H7 (cell line): ENCODE results near the gene GALNT8. TPM values are rescaled to one million over a fixed set of nuclear protein-coding genes. Genes with fewer than 3 reads are reported as not detected.
A peak's percentile ranks its signal among the peaks of the same experiment; 100 is the strongest.

Experiments used
- DNase-seq: peaks from one replicate; pipeline ENCODE4 v3.0.0; 2012
- H3K27me3 ChIP-seq: 2 replicates; pipeline ENCODE4 v1.6.0; 2011; ENCODE audit warnings: mild to moderate bottlenecking, low read length; ENCODE audit not compliant: control insufficient read depth, insufficient read depth
- H3K36me3 ChIP-seq: replicated peaks from 2 replicates; pipeline ENCODE4 v1.5.1; 2011; ENCODE audit warnings: low read length; ENCODE audit not compliant: control insufficient read depth, insufficient read depth
- H3K4me3 ChIP-seq: 2 replicates; pipeline ENCODE4 v1.5.1; 2011; ENCODE audit warnings: low read depth, mild to moderate bottlenecking, control low read depth, low read length, moderate library complexity; ENCODE audit not compliant: insufficient read depth
- total RNA-seq: library from RNA; depleted of rRNA; stranded (reverse); fragments of >200 nt; shearing (Covaris generic); gene quantifications from 2 replicates; pipeline ENCODE4 v1.2.3, GENCODE V29; 2014

GALNT8 gene
- total RNA-seq, 1 experiment from 2014 or later = 2.3 TPM

DNA sequence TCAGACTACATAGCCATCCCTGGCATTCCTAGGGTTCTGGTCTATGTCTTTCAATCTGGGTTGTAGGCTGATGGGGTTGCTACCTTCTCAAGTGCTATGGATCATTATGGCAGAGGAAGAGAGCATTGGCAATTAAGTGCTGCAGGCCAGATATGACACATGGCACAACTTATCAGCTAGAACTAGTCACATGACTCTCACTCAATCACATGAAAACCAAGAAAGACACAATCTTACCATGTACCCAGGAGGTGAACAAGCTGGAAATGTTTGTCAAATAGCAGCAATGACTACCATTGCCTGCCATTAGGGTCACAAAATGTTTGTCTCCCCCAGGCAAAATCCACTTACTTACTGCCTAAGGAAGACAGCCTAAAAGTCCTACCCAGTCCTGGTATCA lies 80.4 kb downstream of the GALNT8 start:
- Histone ChIP-seq H3K4me3 (no peak overlapping the region), H3K27me3 (no peaks in the 10 kb centered on the region), H3K36me3 (no peaks in the 10 kb centered on the region)
- DNase-seq = no peak

DNA sequence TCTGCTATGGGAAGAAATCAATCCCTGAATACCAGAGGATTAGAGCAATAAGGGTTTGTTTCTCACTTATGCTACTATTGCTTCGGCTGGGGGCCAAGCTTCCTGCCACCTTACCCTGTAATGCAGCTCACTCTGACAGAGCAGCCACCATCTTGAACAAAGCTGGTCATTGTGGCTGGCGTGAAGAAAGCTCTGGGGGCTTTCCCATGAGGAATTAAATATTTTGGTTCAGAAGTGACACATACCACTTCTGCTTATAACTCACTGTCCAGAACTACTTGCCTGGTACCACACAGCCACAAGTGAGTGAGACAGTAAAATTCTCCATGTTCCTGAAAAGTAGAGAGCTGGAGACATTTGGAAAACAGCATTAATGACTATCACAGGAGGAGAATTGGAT lies 82.6 kb downstream of the GALNT8 start:
- no peak for DNase-seq
- Histone ChIP-seq H3K27me3 (peaks cover 7% of the 10 kb centered on the region), H3K4me3 (no peak overlapping the region), H3K36me3 (no peaks in the 10 kb centered on the region)

DNA sequence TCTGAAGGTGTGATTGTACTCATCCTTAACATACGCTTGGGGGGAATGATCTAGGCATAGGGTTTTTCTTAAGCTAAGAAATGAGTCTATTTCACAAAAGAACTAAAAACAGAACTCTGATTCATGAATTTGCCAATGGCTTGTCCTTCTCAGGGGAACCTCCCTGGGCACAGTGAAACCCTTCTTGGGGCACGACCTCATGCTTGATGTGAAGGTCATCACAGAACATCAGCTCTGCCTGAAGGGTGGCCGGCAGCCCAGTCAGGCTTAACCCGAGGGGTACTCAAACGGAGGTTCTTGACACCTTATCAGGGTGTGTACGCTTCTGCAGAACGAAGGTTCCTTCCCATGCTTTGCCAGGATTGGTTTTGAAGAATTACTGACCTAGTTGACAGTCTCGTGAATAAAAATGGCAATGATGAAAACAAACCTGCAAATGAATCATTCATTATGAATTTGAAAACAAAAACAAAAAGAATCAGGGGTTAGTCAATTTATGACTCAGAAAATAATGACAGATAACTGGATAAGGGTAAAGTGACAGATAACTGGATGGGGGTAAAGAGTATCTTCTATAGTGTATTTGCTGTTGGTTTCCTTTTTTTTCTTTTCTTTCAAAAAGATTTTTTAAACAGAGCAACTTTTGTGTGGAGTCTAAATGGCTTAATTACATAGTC lies 86.4 kb downstream of the GALNT8 start:
- Histone ChIP-seq H3K36me3 (no peaks in the 10 kb centered on the region; the same call in 1 of the 2 replicates), H3K4me3 (no peak overlapping the region), H3K27me3 (peaks cover 33% of the 10 kb centered on the region)
- DNase-seq = no peak

DNA sequence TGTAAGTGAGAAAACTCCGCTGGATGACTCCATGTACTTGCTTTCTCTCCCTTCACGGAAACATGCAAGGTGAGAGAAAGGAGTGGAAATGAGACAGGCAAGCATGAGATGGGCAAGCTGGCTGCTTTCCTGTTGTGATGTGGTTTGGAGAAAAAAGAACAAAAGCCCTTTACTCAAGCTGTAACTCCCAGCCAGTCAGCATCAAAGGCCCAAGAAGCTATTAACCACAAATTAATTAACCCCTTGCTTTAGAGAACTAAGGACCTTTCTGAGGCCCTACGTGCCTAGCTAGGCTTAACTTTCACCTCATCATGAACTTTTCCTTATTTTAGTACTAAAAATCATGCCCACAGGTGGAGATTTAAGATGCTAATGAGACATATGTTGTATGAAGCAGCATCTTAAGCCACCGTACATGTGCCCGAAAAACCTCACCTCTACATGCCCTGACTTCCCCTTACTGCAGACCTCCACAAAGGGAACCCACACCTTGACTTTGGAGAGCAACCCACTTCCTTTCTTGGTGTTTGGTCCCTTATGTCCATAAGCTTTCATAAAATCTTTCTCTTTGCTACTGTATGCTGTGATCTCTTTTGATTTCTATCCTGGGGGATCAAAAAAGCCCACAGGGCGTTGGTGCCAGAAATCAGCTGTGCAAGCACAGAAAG lies 87.0 kb downstream of the GALNT8 start:
- DNase-seq = no peak
- peaks cover 33% of the 10 kb centered on the region for H3K27me3 ChIP-seq
- no peak overlapping the region for H3K4me3 ChIP-seq
- H3K36me3 ChIP-seq = no peaks in the 10 kb centered on the region; the same call in 1 of the 2 replicates

DNA sequence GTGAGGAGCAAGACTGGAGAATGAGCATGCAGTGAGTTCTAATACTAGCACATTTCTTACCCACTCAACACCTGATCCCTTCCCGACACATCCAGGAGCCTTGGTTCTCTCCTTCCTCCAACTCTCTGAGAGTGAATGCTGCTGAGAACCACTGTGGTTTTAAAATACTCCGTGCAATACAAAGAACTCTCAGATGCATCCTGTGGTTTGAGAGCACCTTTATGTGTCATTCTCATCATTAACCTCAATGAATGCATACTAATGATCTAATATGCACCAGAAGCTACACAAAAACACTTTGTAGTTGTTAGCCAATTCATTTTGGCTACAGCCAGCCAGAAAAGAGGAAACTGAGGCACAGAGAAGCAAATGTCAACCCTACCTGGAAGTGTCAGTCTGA lies 87.6 kb downstream of the GALNT8 start:
- H3K27me3 ChIP-seq = peaks cover 33% of the 10 kb centered on the region
- no peak for DNase-seq

DNA sequence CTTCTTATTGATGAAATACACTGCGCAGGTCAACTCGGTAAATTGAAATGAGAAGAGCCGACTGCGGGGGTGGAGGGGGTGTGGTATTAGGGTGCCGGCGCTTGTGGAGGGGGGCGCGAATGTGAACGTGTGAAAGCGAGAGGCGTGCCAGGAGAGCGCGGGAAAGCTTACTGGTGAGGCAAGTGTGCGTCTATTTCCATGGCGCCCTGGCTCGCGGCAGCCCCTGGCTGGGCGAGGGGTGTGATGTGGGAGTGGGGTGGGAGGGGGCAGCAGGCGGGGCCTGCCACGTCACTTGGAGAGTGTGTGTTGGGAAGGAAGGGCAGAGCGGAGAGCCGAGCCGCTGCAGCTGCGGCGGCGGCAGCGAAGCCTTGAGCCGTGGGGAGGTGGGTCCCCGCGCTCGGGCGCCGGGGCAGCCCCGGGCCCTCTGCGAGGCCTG lies 88.8 kb downstream of the GALNT8 start:
- Histone ChIP-seq H3K36me3 (no peaks in the 10 kb centered on the region; the same call in 1 of the 2 replicates), H3K4me3 (peak overlapping the region; percentile 70), H3K27me3 (peaks cover 33% of the 10 kb centered on the region)
- peak; percentile 90 for DNase-seq

More for the DNA sequence above, 87.6 kb downstream of the GALNT8 start:
- no peak overlapping the region for H3K4me3 ChIP-seq
- no peaks in the 10 kb centered on the region; the same call in 1 of the 2 replicates for H3K36me3 ChIP-seq

DNA sequence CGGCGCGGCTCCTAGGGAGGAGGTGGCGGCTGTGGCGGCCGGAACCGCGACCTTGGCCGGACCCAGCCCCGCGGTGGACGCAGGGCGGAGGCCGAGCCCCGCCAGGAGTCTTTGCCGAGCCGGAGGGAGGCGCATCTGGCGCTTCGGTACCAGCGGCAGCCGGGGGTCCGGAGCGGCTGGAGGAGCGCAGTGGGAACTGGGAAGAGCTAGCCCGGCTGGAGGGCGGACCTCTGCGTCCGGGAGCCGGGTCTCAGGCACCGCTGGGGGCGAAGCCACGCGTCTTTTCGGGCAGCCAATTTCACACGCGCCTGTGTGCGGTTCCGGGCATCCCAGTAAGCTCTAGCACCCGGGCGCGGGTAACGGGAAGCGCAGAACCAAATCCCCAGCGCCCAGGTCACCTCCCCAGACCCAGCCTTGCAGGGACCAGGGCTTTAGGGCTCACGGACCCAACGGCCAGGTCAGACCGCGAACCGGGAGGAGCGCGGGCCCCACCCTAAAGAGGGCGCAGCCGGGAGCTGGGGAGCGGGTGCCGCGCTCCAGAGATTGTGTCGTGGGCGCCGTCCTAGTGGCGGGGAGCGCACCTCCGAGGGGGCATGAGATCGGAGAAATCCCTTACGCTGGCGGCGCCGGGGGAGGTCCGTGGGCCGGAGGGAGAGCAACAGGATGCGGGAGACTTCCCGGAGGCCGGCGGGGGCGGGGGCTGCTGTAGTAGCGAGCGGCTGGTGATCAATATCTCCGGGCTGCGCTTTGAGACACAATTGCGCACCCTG lies 89.4 kb downstream of the GALNT8 start:
- Histone ChIP-seq H3K27me3 (peaks cover 33% of the 10 kb centered on the region), H3K4me3 (peak overlapping the region; percentile 70), H3K36me3 (no peaks in the 10 kb centered on the region; the same call in 1 of the 2 replicates)
- DNase-seq = peak; percentile 77

DNA sequence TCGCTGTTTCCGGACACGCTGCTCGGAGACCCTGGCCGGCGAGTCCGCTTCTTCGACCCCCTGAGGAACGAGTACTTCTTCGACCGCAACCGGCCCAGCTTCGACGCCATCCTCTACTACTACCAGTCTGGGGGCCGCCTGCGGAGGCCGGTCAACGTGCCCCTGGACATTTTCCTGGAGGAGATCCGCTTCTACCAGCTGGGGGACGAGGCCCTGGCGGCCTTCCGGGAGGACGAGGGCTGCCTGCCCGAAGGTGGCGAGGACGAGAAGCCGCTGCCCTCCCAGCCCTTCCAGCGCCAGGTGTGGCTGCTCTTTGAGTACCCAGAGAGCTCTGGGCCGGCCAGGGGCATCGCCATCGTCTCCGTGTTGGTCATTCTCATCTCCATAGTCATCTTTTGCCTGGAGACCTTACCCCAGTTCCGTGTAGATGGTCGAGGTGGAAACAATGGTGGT lies 90.0 kb downstream of the GALNT8 start:
- H3K4me3 ChIP-seq = peak overlapping the region; percentile 70
- H3K36me3 ChIP-seq = no peaks in the 10 kb centered on the region; the same call in 1 of the 2 replicates
- H3K27me3 ChIP-seq = peaks cover 33% of the 10 kb centered on the region
- DNase-seq = no peak

DNA sequence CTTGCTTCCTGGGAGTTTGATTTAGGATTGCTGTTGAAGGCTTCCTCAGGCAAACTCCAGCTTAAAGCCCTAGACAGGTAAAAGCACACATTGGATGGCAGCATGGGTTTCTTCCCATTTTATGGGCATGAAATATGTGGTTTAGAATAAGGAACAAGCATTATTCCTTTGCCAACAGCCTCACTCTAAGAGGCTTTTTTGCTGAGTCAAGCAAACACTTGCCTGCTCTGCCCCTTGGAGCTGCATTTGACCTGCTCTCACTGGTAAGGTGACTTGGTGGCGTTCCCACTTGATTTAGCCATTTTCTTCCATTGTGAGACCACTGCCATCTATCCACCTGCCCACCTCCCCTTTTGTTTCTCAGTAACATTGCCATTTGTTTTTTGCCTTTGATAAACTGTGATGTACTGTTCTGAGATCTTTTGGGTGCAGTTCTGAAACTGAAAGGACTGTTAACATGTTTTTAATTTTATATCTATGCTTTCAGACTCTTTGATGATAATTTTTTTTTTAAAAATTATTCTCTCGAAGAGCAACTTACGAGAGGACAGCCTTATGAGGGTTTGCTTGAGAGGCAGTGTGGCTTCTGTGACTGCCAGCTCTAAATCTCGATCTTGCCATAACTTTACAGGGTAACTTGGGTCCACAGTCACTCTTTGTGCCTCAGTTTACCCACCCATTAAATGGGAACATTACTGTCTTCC lies 92.6 kb downstream of the GALNT8 start:
- Histone ChIP-seq H3K4me3 (no peak overlapping the region), H3K36me3 (no peaks in the 10 kb centered on the region; the same call in 1 of the 2 replicates), H3K27me3 (peaks cover 27% of the 10 kb centered on the region)
- DNase-seq = no peak

DNA sequence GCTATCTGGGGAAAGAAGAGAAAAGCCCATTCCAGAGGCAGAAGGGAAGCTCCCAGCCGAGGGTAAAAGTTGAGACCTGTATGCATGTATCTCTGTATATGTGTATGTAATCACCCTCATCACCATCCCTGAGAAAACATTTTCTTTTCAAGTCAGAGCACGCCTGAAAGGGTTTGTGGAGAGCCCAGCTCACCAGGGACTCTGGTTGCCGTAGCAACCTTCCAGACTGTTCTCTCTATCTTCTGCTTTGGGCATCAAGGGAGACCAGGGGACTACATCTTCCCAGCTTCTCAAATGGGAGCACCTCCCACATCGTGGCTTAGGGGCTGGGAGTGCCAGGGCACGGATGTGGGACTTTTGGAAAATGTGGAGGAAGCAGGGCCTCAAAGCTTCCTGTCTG lies 93.5 kb downstream of the GALNT8 start:
- no peak for DNase-seq
- H3K27me3 ChIP-seq = peaks cover 21% of the 10 kb centered on the region

DNA sequence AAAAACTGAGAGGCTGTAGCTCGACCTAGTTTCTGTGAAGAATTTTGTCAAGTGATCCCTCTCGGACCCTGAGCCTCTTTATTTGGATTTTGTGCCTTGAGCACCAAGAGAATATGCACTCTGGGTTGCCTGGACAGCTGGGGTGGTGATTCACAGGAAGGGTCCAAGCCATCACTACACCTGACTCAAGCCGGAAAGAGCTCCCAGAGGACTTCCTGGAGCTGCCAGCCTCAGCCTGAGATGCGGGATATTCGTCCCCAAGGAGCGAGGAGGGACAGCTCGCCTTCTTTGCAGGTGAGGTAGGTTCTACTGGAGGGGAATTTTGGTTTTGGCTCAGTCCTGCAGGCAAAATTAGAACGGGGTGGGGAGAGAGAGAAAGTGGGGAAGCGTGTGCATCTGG lies 94.3 kb downstream of the GALNT8 start:
- no peaks in the 10 kb centered on the region; the same call in 1 of the 2 replicates for H3K36me3 ChIP-seq
- no peak for DNase-seq
- no peak overlapping the region for H3K4me3 ChIP-seq
- H3K27me3 ChIP-seq = peaks cover 15% of the 10 kb centered on the region

More for the DNA sequence above, 93.5 kb downstream of the GALNT8 start:
- no peaks in the 10 kb centered on the region; the same call in 1 of the 2 replicates for H3K36me3 ChIP-seq
- no peak overlapping the region for H3K4me3 ChIP-seq

DNA sequence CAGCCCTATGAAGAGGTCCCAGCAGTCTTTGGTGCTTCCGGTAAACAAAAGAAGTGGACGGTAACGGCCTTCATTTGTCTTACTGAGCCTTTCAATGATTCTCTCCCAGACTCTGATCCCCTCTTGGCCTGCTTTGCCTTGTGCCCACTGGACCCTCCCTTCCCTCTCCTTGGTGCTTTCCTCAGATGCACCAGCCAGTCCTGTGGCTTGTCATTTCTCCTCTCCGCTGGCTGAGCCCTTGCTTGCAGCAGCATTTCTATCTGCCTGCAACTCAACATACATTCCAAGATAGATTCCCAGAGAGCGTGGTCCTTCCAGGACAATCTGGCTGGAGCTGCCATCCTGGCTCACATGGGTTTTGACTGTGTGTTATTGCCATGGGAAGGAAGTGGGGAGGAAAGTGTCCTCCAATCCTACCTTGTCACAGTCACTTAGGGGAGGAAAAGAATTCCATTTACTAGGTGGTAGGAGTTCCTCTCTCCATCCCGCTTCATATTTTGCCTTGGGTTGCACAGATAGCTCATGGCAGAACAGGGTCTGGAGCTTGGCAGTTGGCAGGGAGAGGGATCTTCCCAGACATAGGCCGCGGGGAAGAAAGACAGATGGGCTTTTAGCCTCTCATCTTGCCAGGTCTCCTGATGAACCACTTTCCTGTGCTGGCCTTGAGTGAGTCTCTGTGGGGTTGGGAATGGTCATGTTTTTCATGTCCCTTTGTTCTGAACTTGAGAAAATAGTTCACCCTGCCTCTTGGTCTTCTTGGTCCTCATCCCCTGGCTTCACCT lies 96.7 kb downstream of the GALNT8 start:
- Histone ChIP-seq H3K4me3 (no peak overlapping the region), H3K36me3 (no peaks in the 10 kb centered on the region), H3K27me3 (no peaks in the 10 kb centered on the region; the same call in 1 of the 2 replicates)
- DNase-seq = no peak

DNA sequence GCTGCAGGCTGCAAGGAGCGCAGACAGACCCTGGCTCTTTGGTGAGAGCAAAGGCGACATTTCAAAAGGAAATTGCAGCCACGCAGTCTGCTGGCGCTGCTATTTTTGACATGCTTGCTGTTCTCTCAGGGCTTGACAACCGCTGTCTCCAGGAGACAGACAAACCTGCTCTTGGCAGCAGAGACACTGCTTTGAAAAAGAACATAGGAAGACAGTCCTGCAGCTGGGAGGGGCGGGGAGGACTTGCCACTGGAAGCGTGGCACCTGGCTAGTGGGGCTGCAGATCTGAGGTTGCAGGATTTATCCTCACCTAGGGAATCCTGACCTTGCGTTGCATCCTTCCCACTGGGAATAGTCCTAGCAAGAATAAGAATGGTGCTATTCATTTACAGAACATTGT lies 97.7 kb downstream of the GALNT8 start:
- no peak overlapping the region for H3K4me3 ChIP-seq
- no peaks in the 10 kb centered on the region for H3K36me3 ChIP-seq
- DNase-seq = no peak
- no peaks in the 10 kb centered on the region for H3K27me3 ChIP-seq
